Endothelial cell of umbilical vein (primary cell): ENCODE measurements around the gene SPTLC3.

ENCODE experiments used
- EZH2 ChIP-seq: IDR thresholded peaks from 2 replicates; pipeline ENCODE4 v1.6.1; 2012; ENCODE audit warnings: borderline replicate concordance, low read depth, mild to moderate bottlenecking, moderate library complexity, low read length, inconsistent platforms; ENCODE audit not compliant: severe bottlenecking
- TF ChIP-seq, protein P1 (sequence below), 2 donors: IDR thresholded peaks; 1 replicate in 1 of 2; 2 replicates in 1 of 2; pipeline ENCODE4 v1.5.1; 2011; ENCODE audit warnings: low read length in 2 of 2, mild to moderate bottlenecking in 2 of 2, moderate library complexity in 2 of 2, control low read depth in 1 of 2, inconsistent platforms in 1 of 2, low read depth in 1 of 2; ENCODE audit not compliant: insufficient read depth in 1 of 2; ENCODE audit errors: extremely low read depth in 1 of 2

DNA sequence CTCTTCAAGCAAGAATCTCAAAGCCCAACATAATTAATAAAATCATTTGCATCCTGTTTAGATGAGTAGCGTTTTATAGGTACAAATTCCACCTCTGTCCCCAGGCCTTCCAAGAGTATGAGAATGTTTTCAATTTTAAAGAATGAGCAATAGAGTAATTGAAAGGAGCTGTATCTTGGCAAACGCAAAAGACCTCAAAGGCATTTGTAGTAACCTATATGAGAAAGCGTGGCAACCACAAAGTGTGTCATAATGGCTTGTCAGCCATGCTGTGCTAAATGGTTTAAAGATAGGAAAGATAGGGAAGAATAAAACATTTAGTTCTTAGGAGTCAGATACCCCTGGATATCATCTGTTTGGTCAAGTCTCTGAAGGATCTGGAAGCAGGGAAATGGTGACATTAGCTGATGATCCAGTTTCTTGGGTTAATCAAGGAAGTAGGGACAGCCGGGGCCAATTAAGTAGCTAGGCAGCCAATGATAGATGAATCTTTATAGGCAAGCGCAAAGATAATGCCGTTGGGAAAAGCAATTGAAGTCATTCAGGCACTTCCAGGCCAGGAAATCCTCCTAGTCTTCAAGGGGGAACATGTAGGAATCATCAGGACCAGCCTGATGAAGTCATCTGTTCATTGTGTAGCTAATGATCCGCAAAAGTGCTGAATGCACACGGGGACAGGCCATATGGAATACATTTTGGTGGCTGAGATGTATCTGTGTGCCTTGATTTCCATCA is 140.8 kb downstream of the SPTLC3 start:
- TF ChIP-seq EZH2 = no peak
- TF ChIP-seq, protein P1, sequence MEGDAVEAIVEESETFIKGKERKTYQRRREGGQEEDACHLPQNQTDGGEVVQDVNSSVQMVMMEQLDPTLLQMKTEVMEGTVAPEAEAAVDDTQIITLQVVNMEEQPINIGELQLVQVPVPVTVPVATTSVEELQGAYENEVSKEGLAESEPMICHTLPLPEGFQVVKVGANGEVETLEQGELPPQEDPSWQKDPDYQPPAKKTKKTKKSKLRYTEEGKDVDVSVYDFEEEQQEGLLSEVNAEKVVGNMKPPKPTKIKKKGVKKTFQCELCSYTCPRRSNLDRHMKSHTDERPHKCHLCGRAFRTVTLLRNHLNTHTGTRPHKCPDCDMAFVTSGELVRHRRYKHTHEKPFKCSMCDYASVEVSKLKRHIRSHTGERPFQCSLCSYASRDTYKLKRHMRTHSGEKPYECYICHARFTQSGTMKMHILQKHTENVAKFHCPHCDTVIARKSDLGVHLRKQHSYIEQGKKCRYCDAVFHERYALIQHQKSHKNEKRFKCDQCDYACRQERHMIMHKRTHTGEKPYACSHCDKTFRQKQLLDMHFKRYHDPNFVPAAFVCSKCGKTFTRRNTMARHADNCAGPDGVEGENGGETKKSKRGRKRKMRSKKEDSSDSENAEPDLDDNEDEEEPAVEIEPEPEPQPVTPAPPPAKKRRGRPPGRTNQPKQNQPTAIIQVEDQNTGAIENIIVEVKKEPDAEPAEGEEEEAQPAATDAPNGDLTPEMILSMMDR (IDR thresholded peaks at IDR 0.05; ENCODE audit: extremely low read depth in 1 of 2, insufficient read depth in 1 of 2, low read depth in 1 of 2, low read length in 2 of 2) = no peak
